GM12891 (cell line): ENCODE data around the gene ITGB6.

Source experiments
- POLR2A ChIP-seq: IDR thresholded peaks from 2 replicates; pipeline ENCODE4 v1.6.1; 2011; ENCODE audit warnings: low read depth, low read length, control low read depth
- POLR2AphosphoS5 ChIP-seq: IDR thresholded peaks from 2 replicates; pipeline ENCODE4 v1.6.1; 2011; ENCODE audit warnings: low read depth, low read length, control low read depth
- TAF1 ChIP-seq: IDR thresholded peaks from 2 replicates; pipeline ENCODE4 v1.6.1; 2011; ENCODE audit warnings: low read depth, low read length, control low read depth

DNA sequence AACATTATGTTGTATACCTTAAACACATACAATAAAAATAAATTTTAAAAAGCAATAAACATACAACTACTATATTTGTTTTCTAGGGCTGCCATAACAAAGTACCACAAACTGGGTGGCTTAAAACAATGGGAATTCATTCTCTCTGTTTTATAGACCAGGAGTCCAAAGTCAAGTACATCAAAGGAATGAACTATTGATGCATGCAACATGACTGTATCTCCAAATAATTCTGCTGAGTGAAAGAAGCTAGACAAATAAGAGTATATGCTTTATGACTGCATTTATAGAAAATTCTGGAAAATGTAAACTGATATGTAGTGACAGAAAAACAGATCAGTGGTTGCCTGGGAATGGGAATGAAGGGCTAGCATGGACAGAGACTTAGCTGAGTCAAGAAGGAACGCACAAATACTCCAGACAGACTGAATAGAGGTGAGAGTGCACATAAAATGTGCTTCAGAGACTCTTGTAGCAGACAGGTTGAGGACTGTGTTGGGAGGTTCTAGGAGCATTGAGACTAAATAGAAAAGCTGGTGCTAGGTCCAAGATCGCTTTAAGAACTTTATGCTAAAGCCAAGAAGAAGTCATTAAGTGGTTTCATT lies 126.7 kb downstream of the ITGB6 start:
- TF ChIP-seq POLR2AphosphoS5 (no peak), POLR2A (no peak), TAF1 (no peak)
